HFFc6 (cell line): ENCODE data around the gene DLG5. TPM values are rescaled to one million over a fixed set of nuclear protein-coding genes. Genes with fewer than 3 reads are reported as not detected.
A peak's percentile ranks its signal among the peaks of the same experiment; 100 is the strongest.
"Not testable (repeated sequence)": the region's sequence is repeated elsewhere in the genome, so short reads cannot be mapped to it uniquely, and the experiment has no call there.

Source experiments
- DNase-seq: peaks from one replicate; pipeline ENCODE4 v3.0.0-alpha.2; 2018
- H3K27ac Mint-ChIP-seq: 2 replicates; pipeline ENCODE4 v1.8.0; 2020; ENCODE audit warnings: mild to moderate bottlenecking, mixed read lengths
- H3K27me3 Mint-ChIP-seq: 2 replicates; pipeline ENCODE4 v1.8.0; 2021; ENCODE audit warnings: mild to moderate bottlenecking, moderate library complexity, mixed read lengths; ENCODE audit not compliant: insufficient read depth
- H3K36me3 Mint-ChIP-seq: 2 replicates; pipeline ENCODE4 v1.8.0; 2021; ENCODE audit warnings: low read depth, mixed read lengths
- H3K4me1 Mint-ChIP-seq: 2 replicates; pipeline ENCODE4 v1.8.0; 2020; ENCODE audit warnings: low read depth, mixed read lengths
- H3K4me3 Mint-ChIP-seq: 2 replicates; pipeline ENCODE4 v1.8.0; 2020; ENCODE audit warnings: mild to moderate bottlenecking, moderate library complexity, mixed read lengths
- H3K9me3 Mint-ChIP-seq: 2 replicates; pipeline ENCODE4 v1.8.0; 2020; ENCODE audit warnings: mild to moderate bottlenecking, mixed read lengths
- total RNA-seq, 6 experiments: library from RNA; stranded (reverse); fragmentation: NEBNext Ultra II Directional; extraction: Animal tissue kit (Norgen Biotek cat#: 25700); gene quantifications; 2 replicates in 1 of 6; 3 replicates in 5 of 6; pipeline ENCODE4 v1.2.3, GENCODE V29; 2021
- TF ChIP-seq, protein P1 (sequence below): fragments of 200-600 bp; sonication (generic); IDR thresholded peaks from 2 replicates; pipeline ENCODE4 v1.5.0; 2021; ENCODE audit warnings: antibody characterized with exemption, mild to moderate bottlenecking

DLG5 gene
- total RNA-seq, 6 experiments from 2014 or later: 48.2 to 52.9 (median 49.7) TPM

- no peak for DNase-seq
- TF ChIP-seq, protein P1, sequence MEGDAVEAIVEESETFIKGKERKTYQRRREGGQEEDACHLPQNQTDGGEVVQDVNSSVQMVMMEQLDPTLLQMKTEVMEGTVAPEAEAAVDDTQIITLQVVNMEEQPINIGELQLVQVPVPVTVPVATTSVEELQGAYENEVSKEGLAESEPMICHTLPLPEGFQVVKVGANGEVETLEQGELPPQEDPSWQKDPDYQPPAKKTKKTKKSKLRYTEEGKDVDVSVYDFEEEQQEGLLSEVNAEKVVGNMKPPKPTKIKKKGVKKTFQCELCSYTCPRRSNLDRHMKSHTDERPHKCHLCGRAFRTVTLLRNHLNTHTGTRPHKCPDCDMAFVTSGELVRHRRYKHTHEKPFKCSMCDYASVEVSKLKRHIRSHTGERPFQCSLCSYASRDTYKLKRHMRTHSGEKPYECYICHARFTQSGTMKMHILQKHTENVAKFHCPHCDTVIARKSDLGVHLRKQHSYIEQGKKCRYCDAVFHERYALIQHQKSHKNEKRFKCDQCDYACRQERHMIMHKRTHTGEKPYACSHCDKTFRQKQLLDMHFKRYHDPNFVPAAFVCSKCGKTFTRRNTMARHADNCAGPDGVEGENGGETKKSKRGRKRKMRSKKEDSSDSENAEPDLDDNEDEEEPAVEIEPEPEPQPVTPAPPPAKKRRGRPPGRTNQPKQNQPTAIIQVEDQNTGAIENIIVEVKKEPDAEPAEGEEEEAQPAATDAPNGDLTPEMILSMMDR: peak; percentile 21; the same call in 1 of the 2 replicates
- 0 out of 2 replicates have a peak, but pooled peaks cover 2% of the 10 kb centered on the region for H3K27me3 Mint-ChIP-seq
- H3K9me3 Mint-ChIP-seq: no peaks in the 10 kb centered on the region
- no peak overlapping the region for H3K4me3 Mint-ChIP-seq
- H3K4me1 Mint-ChIP-seq: peaks cover 22% of the 10 kb centered on the region
- no peaks in the 10 kb centered on the region for H3K36me3 Mint-ChIP-seq
- no peak overlapping the region for H3K27ac Mint-ChIP-seq
Measured at GRCh38 chr10:77763453-77764430, 162.8 kb downstream of the DLG5 start.

DNA sequence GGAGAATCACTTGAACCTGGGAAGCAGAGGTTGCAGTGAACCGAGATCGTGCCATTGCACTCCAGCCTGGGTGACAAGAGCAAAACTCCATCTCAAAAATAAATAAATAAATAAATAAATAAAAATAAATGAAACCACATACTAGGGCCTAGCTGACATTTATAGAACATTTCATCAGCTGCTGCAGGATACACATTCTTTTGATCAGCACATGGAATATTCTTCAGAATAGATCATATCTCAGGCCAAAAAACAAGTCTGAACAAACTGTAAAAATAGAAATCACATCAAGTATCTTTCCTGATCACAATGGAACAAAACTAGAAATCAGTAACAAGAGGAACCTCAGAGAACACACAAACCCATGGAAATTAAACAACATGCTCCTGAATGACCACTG lies 168.1 kb downstream of the DLG5 start:
- H3K27me3 Mint-ChIP-seq, H3K27ac Mint-ChIP-seq, DNase-seq, H3K4me3 Mint-ChIP-seq, H3K36me3 Mint-ChIP-seq, H3K9me3 Mint-ChIP-seq: not testable (repeated sequence)
- peaks cover 17% of the 10 kb centered on the region for H3K4me1 Mint-ChIP-seq

- TF ChIP-seq, protein P1: peak; percentile 84
- DNase-seq: peak; percentile 49
- peaks cover 1% of the 10 kb centered on the region; the same call in 1 of the 2 replicates for H3K27me3 Mint-ChIP-seq
- H3K9me3 Mint-ChIP-seq: no peaks in the 10 kb centered on the region
- peaks cover 17% of the 10 kb centered on the region for H3K4me1 Mint-ChIP-seq
- H3K27ac Mint-ChIP-seq: no peak overlapping the region
- no peak overlapping the region for H3K4me3 Mint-ChIP-seq
- H3K36me3 Mint-ChIP-seq: no peaks in the 10 kb centered on the region
Measured at GRCh38 chr10:77756319-77757232, 170.0 kb downstream of the DLG5 start.

GRCh38 chr10:77746047-77746707 lies 180.4 kb downstream of the DLG5 start:
- H3K36me3 Mint-ChIP-seq: peaks cover 18% of the 10 kb centered on the region
- TF ChIP-seq, protein P1: no peak
- no peaks in the 10 kb centered on the region; the same call in 1 of the 2 replicates for H3K27me3 Mint-ChIP-seq
- H3K4me3 Mint-ChIP-seq: peak overlapping the region; percentile 12; the same call in 1 of the 2 replicates
- peaks cover 20% of the 10 kb centered on the region for H3K9me3 Mint-ChIP-seq
- DNase-seq: peak; percentile 48
- H3K27ac Mint-ChIP-seq: no peak overlapping the region
- peaks cover 29% of the 10 kb centered on the region for H3K4me1 Mint-ChIP-seq

- TF ChIP-seq, protein P1: no peak
- Mint-ChIP-seq H3K4me1 (peaks cover 43% of the 10 kb centered on the region), H3K27me3 (peaks cover 2% of the 10 kb centered on the region), H3K9me3 (peaks cover 15% of the 10 kb centered on the region), H3K36me3 (peaks cover 18% of the 10 kb centered on the region), H3K27ac (no peak overlapping the region), H3K4me3 (no peak overlapping the region)
- peak; percentile 48 for DNase-seq
Measured at GRCh38 chr10:77744245-77744644, 182.3 kb downstream of the DLG5 start.
